ENCODE data around the gene NLGN4X. TPM values are rescaled to one million over a fixed set of nuclear protein-coding genes. Genes with fewer than 3 reads are reported as not detected.

The NLGN4X gene
- total RNA-seq, 1 experiment from 2014 or later = not detected

GRCh38 chrX:6227935-6228334 lies 732 bp downstream of the NLGN4X start:
- BruUV-seq (replicated peaks) = no TSS peak
- ChIA-PET POLR2A (no interaction called here), CTCF (no interaction called here)
- Histone ChIP-seq H3K27ac (ENCODE audit: low read length) (no peak overlapping the region), H3K4me1 (ENCODE audit: control insufficient read depth, insufficient read depth, low read length) (no peaks in the 10 kb centered on the region), H3K27me3 (ENCODE audit: control insufficient read depth, insufficient read depth, low read length) (no peaks in the 10 kb centered on the region), H3K9me3 (ENCODE audit: control insufficient read depth, insufficient read depth, low read depth, low read length) (no peaks in the 10 kb centered on the region), H3K4me3 (ENCODE audit: low read depth in 2 of 2, low read length in 2 of 2) (no peak overlapping the region), H3K36me3 (ENCODE audit: control insufficient read depth, insufficient read depth, low read length) (no peaks in the 10 kb centered on the region)
- intact Hi-C loops (cut with micrococcal nuclease; ENCODE audit: unreplicated experiment) = no loop called here
- TF ChIP-seq REST (IDR thresholded peaks at IDR 0.05; ENCODE audit: insufficient read depth in 1 of 2, low read depth in 2 of 2, low read length in 1 of 2) (no peak), TCF7L2 (IDR thresholded peaks at IDR 0.05; ENCODE audit: low read depth, low read length) (no peak), SIN3A (IDR thresholded peaks at IDR 0.05; ENCODE audit: borderline replicate concordance, insufficient read depth, low read depth, low read length) (no peak), POLR2AphosphoS5 (IDR thresholded peaks at IDR 0.05; ENCODE audit: low read depth, low read length) (no peak), CTCF (IDR thresholded peaks at IDR 0.05) (no peak)
- DNase-seq (ENCODE audit: low read depth, low spot score) (no peak), ATAC-seq (no peak)
- in situ Hi-C loops (cut with HindIII; ENCODE audit: low pct_unique_long_range_greater_than_20kb, low sequenced_read_pairs) = no loop called here

- BruUV-seq (replicated peaks) = no TSS peak
- H3K36me3 ChIP-seq (ENCODE audit: control insufficient read depth, insufficient read depth, low read length) = no peaks in the 10 kb centered on the region
- no peak overlapping the region for H3K4me3 ChIP-seq (ENCODE audit: low read depth in 2 of 2, low read length in 2 of 2)
- TF ChIP-seq POLR2AphosphoS5 (IDR thresholded peaks at IDR 0.05; ENCODE audit: low read depth, low read length) = no peak
- no peak for TF ChIP-seq SIN3A (IDR thresholded peaks at IDR 0.05; ENCODE audit: borderline replicate concordance, insufficient read depth, low read depth, low read length)
- no peak for TF ChIP-seq TCF7L2 (IDR thresholded peaks at IDR 0.05; ENCODE audit: low read depth, low read length)
- TF ChIP-seq REST (IDR thresholded peaks at IDR 0.05; ENCODE audit: insufficient read depth in 1 of 2, low read depth in 2 of 2, low read length in 1 of 2) = no peak
- H3K27ac ChIP-seq (ENCODE audit: low read length) = no peak overlapping the region
- H3K27me3 ChIP-seq (ENCODE audit: control insufficient read depth, insufficient read depth, low read length) = no peaks in the 10 kb centered on the region
- H3K9me3 ChIP-seq (ENCODE audit: control insufficient read depth, insufficient read depth, low read depth, low read length) = no peaks in the 10 kb centered on the region
- no peak for DNase-seq (ENCODE audit: low read depth, low spot score)
- no peak for ATAC-seq
- CTCF ChIA-PET = no interaction called here
- intact Hi-C loops (cut with micrococcal nuclease; ENCODE audit: unreplicated experiment) = no loop called here
- in situ Hi-C loops (cut with HindIII; ENCODE audit: low pct_unique_long_range_greater_than_20kb, low sequenced_read_pairs) = no loop called here
- no peaks in the 10 kb centered on the region for H3K4me1 ChIP-seq (ENCODE audit: control insufficient read depth, insufficient read depth, low read length)
- POLR2A ChIA-PET = no interaction called here
These were observed 1.2 kb downstream of the NLGN4X start for GRCh38 chrX:6227453-6227835.
